ENCODE data around the gene EFCAB12.

DNA sequence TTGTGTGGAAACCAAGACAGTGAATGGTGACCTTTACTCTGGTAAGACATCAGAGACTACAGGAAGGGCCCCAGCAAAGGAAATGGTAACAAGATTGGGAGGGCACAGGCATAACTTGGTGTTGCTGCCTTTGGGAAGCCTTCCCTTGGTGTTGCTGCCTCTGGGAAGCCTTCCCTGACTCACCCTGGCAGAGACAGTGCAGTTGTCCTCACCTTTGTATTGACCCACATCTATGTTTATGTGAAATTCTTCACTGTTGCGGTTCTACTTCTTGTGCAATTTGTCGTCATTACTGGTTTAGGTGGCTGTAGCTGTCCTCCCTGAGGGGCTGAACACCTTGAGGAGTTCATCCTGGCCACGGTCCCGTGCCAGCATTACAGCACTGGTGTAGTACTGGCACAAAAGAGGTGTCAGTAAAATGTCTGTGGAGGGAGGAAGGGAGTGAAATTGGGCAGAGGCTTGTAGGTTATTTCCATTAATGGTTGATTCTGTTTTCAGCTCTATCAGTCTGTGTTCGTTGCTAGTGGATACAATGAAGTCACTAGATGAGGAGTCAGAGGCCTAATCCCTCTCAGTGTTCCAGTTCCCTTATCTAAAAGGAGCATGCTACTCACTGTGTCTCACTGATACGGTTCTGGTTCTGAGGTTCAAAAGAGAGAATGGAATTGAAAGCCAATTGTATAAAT is 33.2 kb upstream of the EFCAB12 start:
- TF ChIP-seq TAF1 (IDR thresholded peaks at IDR 0.05; ENCODE audit: borderline replicate concordance, insufficient read depth, low read length) (no peak), POLR2AphosphoS5 (IDR thresholded peaks at IDR 0.05; ENCODE audit: low read depth, low read length) (no peak), SIN3A (IDR thresholded peaks at IDR 0.05; ENCODE audit: borderline replicate concordance, insufficient read depth, low read length) (no peak)
- TF ChIP-seq, protein P1, sequence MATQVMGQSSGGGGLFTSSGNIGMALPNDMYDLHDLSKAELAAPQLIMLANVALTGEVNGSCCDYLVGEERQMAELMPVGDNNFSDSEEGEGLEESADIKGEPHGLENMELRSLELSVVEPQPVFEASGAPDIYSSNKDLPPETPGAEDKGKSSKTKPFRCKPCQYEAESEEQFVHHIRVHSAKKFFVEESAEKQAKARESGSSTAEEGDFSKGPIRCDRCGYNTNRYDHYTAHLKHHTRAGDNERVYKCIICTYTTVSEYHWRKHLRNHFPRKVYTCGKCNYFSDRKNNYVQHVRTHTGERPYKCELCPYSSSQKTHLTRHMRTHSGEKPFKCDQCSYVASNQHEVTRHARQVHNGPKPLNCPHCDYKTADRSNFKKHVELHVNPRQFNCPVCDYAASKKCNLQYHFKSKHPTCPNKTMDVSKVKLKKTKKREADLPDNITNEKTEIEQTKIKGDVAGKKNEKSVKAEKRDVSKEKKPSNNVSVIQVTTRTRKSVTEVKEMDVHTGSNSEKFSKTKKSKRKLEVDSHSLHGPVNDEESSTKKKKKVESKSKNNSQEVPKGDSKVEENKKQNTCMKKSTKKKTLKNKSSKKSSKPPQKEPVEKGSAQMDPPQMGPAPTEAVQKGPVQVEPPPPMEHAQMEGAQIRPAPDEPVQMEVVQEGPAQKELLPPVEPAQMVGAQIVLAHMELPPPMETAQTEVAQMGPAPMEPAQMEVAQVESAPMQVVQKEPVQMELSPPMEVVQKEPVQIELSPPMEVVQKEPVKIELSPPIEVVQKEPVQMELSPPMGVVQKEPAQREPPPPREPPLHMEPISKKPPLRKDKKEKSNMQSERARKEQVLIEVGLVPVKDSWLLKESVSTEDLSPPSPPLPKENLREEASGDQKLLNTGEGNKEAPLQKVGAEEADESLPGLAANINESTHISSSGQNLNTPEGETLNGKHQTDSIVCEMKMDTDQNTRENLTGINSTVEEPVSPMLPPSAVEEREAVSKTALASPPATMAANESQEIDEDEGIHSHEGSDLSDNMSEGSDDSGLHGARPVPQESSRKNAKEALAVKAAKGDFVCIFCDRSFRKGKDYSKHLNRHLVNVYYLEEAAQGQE (IDR thresholded peaks at IDR 0.05; ENCODE audit: insufficient read depth in 1 of 2, low read depth in 2 of 2, low read length in 2 of 2), result no peak
